GDM1 (cell line): Measurements from ENCODE around the gene COG4.
"Not testable (repeated sequence)": the region's sequence is repeated elsewhere in the genome, so short reads cannot be mapped to it uniquely, and the experiment has no call there.

ENCODE experiments used
- DNase-seq: peaks from one replicate; lab custom pipeline; 2025; lab: John Stamatoyannopoulos, UW

Gene COG4

DNA sequence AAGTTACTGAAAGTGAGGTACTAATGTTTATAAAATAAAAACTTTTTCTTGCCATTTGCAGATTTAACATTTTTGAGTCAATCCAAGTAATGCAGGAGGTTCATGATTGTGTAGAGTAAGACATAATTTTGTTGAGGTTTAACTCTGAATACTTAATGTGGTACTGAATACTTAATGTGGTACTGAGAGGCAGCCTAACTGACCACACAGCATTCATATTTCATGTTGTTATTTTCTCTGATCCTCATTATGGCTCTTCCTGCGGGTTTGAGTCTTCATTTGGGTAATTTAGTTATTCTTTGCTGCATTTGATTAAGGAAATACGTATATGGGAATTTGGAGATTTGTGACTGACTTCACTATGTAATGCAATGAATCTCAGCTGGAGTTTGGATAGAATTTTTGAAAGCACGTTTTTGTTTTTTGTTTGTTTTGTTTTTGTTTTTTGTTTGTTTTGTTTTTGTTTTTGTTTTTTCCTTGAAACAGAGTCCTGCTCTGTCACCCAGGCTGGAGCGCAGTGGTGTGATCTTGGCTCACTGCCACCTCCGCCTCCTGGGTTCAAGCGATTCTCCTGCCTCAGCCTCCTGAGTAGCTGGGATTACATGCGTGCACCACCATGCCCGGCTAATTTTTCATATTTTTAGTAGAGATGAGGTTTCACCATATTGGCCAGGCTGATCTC is 4.1 kb upstream of the COG4 start:
- DNase-seq = no peak

DNA sequence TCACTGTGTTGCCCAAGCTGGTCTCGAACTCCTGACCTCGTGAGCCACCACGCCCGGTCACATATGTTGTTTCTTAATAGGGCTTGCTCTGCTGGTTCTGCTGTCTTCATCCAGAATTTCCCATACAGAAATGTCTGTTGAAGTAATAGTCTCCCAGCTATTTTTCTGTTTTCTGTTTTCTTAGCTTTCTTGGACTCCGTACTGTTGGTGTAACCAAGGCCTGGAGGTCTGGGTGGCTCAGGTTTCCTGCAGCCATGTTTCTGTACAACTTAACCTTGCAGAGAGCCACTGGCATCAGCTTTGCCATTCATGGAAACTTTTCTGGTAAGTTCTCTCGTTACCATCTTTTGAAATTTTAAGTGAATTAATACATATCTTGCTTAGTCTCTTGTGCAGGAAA is 3.0 kb upstream of the COG4 start:
- no peak for DNase-seq

DNA sequence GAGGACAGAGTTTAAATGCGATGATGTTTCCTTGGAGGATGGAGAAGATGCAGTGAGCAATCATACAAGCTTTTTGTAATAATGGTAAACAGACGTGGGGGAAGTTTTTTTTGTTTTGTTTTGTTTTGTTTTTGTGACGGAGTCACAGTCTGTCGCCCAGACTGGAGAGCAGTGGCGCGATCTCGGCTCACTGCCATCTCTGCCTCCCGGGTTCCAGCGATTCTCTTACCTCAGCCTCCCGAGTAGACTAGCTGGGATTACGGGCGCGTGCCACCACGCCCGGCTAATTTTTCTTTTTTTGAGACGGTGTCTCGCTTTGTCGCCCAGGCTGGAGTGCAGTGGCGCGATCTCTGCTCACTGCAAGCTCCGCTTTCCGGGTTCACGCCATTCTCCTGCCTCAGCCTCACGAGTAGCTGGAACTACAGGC is 1.1 kb upstream of the COG4 start:
- DNase-seq = not testable (repeated sequence)

DNA sequence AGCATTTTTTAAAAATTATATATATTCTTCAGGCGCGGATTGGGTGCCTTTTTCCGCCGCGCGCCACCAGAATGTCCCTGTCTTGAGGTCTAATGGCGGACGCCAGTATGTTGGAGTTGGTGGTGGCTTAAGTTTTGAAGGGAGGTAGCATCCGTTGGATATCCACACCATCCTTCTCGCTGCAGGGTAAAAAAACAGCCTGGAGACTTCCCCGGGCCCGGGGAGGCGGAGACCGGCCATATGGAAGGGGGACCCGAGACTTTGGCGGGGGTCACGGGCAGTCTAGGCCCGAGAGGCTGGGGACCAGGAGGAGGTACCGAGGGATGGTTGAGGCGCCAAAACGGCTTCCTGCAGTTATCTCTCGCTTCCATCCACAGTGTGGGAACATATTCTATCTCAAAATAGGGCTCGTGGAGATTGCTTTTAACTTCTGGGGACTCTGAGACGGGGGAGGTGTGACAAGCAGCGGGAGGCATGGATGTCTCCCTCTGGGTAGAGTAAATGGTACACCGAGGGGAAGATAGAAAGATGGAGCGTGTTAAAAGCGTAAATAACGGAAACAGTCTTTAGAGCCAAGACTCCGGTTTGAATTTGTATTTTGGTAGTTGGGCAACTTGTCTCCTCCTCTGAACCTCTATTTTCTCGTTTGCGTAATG is 517 bp upstream of the COG4 start, which contains the start of gene SF3B3:
TSS of gene SF3B3 (plus strand) at position 74 of the 656 bp plus-strand sequence. CDS start 2,841 bp downstream, outside the sequence.
- peak; percentile 34 for DNase-seq

DNA sequence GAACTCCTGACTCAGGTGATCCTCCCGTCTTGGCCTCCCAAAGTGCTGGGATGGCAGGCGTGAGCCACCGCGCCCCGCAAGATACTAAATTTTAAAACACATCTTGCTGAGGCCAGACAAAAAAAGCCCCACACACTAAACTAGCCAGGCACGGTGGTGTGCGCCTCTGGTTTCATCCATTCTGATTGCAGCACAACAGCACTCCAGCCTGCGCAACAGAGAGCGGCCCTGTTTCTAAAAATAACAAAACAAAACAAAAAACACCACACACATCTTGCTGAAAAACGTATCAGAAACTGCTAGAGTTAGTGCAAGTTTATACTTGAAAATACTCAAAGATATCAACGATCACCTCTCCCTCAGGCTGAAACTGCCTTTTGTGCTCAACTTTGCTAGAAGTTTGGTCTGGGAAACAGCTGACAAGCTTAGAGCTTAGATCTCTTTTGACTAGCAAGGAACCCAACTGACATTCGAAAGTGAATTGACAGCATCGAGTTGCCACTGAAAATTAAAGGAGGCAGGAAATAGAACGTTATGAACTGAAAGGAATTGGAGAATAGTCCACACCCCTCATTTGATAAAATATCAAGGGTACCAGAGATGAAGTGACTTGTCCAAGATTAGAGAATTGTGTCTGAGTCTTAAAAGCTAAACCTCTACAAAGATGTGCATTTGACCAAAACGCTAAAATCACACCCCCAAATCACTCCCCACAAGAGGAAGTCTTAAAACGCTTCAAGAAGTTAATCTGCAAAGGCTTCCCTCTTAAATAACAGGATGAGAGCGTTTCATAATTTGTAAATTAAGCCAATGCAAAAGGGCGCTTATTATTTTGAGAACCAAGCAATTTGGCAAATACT is 908 bp downstream of the COG4 start:
- DNase-seq = no peak

DNA sequence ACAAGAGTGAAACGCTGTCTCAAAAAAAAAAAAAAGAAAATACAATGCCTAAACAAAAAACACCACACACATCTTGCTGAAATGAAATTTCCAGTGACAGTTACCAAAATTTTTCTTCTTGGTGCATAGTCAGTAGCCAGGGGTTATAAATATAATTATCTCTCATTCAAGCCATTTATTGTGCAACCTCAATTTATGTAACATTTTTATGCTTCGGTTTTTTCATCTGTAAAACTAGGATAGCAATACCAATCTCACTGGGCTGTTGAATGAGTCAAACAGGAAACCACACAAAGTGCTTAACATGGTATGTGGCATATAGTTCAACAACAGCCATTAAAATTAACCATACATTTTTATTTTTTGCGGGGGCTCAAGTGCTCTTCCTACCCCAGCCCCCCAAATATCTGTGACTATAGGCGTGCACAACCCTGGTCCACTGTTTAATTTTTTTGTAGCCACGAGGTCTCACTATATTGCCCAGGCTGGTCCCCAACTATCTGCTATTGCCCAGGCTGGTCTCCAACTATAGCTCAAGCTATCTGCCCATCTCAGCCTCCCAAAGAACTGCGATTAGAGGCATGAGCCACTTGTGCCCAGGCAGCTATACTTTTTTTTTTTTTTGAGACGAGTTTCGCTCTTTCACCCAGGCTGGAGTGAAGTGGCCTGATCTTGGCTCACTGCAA is 2.6 kb downstream of the COG4 start:
- no peak for DNase-seq

DNA sequence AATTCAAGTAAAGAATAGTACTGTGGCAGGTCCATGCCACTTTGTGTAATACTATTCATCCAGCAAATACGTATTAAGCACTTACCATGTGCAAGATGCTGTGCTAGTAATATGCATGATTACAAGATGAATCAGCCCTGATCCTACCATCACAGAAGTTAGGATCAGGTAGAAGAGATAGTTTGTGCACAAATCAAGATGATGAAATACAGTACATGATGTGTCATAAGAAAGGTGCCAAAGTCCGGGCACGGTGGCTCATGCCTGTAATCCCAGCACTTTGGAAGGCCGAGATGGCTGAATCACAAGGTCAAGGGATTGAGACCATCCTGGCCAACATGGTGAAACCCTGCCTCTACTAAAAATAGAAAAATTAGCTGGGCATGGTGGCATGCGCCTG is 10.9 kb downstream of the COG4 start:
- DNase-seq = no peak

DNA sequence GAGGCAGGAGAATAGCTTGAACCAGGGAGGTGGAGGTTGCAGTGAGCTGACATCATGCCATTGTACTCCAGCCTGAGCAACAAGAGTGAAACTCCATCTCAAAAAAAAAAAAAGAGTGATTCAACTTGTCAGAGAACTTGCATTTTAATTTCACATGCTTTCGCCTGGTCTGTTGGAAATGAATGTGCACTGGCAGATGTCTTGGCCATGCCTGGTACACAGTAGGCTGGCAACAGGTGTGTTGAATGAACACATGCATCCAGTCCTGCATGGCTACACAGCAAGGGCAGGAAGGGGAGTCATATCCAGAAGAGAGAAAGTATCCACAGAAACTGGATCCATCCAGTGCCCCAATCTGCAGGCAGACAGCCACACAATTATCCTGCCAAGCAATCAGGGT is 11.5 kb downstream of the COG4 start:
- DNase-seq = no peak

DNA sequence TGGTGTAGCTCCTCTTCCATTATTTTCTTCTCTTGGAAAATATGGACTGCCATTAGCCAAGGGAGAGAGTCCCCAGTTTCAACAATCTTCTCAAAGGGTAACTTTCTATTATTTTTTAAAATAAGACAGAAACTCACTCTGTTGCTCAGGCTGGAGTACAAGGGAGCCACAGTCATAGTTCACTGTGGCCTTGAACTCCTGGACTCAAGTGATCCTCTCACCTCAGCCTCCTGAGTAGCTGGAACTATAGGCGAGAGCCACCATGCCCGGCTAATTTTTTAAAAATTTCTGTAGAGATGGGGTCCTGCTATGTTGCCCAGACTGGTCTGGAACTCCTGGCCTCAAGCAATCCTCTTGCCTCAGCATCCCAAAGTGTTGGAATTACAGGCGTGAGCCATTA is 13.1 kb downstream of the COG4 start:
- DNase-seq = no peak

DNA sequence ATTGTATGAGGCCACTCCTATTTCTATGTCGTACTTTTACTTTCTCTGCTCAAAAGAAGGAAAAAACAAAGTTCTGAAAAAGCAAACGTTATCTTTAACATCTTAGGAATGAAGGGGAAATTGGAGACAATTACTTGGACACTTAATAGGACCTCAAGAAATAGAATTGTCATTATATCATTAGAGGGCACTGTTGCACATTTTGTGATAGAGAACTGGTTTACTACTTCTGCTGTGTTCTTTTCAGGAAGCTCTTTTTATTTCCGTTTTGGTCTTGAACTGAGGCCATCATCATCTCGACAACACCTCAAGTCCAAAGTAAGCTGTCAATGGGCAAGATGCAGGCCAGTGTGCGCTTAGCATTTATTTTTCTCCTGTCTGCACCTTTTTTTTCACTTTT is 14.6 kb downstream of the COG4 start:
- no peak for DNase-seq

DNA sequence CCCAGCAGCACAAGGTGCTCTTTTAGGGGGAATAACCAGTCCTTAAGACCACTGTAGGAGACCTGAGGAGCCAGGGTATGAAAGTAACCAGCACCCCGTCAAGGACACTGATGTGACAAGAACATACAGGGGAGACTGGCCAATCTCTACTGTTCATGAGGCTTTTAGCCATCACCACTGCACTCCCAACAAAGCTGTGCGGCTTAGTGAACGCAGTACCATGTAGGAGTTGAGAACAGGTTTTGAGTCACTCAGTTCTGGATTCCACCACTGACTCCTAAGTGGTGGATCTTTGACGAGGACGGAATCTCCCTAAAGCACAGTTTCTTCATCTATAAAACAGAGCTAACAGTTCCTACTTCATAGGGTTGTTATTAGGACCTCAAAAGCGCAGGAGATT is 26.8 kb downstream of the COG4 start:
- no peak for DNase-seq

DNA sequence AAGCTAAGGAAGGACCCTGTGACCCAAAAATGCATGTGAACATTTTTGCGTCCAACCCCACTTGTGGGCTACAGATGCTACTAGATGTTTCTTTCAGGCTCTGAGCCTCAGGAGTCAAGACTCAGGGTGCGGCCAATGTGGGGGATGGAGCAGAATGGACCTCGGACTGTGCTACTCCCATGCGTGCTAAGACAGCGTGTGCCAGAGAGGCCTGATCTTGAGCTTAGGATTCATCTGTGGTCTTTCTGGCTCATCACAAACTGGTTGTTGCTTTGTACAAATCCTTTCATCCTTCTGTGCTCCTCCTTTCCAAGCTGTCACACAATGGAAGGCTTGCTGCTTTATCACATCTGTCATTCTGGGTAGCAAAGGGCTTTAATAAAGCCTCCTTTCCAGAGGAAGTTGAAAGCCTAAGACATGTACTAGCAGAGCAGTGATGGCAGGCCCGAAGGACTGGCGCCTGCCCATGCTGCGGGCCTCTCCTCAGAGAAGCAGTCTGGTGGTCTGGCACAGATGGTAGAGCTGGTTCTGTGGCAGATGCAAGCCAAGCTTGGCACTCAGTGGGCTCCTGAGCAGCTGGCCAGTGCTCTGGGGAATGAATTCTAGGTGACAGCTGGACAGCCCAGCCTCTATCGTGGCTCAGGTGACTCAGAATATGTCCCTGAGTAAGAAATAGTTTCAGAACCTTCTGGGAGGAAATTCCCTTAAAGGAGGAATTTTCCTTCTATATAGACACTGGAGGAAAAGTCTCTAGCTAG is 27.8 kb downstream of the COG4 start:
- DNase-seq = no peak

DNA sequence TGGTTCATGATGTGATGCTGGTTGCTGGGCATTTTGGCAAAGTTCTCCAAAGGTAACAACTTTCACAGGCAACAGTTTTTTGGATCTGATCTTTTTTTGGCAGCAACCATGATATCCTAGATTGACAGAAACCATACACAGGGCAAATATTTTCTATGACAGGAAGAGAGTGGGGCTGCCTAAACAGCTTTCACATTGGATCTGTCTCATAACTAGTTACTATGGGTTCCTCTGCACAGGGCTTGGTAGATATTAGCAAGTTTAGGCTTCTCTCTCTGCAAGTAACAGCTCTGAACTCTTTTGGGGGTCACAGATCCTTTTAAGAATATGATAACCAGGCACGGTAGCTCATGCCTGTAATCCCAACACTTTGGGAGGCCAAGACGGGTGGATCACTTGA is 28.6 kb downstream of the COG4 start:
- DNase-seq = no peak

DNA sequence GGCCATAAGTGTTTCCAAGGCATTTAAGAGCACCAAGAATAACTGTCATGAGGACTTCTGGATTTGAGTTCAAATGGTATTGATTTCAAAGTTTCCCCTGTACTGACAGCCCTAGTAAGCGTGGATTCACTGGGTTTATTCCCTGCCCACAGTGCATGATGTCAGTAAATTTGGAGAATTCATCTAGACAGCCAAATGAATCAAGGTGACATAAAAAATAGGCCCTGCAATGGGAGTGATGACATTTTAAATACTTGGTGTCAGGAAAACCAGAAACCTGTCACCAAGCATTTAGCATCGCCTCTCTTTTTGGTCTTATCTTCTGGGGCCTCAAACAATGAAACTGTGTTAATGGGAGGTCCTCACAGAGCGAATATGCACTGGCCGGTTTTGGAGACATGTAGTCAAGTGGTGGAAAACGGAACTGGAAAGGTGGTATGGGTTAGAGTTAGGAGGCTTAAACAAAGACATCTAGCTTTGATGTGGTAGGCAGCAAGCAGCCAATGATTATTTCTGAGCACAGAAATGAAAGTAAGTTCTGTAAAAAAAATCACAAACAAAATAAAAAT is 29.1 kb downstream of the COG4 start:
- DNase-seq = no peak

DNA sequence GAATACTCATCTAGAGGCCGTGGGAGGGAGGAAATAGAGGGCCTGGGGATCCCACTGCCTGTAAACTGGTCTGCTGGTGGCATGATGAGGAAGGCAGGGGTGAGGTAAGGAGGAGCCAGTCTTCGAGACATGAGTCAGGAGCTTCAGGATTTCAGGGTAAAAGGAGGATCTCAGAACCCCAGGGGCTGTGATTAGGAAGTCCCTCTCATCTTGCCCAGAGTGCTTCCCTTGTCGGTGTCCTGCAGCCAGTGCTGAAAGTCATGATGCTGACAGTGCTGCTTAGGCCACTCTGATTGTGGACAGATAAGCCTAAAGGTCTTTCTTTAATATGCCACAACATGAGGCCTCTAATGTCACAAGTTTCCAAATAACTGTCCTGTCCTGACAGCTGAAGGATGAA is 29.6 kb downstream of the COG4 start:
- no peak for DNase-seq

DNA sequence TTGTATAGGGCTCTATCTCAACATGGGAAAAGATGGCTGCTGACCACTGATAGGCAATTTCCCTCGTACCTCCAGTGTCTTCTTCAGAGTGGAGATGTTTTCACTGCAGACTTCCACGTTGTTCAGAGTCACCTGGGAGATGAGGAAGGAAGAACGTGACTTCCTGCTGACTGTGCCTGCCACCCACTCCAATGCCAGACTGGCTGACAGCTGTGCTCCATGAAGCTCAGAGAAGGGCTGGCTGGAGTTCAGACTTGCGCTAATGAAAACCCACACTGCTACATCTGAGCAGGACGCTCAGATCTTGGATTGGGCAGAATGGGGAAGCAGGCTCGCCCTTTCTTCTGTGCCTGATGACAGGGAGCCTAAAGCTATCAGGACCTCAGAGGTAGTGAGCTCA is 33.1 kb downstream of the COG4 start:
- peak; percentile 14 for DNase-seq

DNA sequence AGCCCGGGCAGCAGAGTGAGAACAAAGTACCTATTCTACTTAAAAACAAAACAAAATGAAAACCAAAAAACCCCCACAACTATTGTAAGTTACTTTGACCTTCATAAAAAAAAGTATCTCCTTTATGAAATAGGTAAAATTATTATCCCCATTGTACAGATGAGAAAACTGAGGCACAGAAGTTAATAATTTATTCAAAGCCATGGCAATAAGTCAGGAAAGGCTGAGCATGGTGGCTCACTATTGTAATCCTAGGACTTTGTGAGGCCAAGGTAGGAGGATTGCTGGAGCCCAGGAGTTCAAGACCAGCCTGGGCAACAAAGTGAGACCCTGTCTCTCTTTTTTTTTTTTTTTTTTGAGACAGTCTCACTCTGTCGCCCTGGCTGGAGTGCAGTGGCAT is 38.5 kb downstream of the COG4 start:
- DNase-seq = no peak

DNA sequence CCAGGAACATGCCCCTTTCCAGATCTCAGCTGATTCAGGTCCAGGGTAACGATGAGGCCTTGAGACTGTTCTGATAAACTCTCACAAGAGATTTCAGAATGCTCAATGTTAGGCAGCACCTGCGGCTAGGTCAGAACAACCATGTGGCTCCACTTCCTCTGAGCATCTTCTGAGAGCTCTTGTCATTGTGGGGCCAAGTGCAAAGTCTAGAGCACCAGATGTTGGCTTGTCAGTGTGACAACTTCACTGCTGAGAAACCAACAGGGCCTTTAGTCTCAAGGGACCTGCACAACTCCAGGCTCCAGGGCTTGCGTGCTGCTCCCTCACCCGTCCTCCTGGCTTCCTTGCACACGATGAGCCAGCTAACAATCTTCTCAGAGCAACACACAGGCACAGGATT is 39.9 kb downstream of the COG4 start:
- DNase-seq = no peak

DNA sequence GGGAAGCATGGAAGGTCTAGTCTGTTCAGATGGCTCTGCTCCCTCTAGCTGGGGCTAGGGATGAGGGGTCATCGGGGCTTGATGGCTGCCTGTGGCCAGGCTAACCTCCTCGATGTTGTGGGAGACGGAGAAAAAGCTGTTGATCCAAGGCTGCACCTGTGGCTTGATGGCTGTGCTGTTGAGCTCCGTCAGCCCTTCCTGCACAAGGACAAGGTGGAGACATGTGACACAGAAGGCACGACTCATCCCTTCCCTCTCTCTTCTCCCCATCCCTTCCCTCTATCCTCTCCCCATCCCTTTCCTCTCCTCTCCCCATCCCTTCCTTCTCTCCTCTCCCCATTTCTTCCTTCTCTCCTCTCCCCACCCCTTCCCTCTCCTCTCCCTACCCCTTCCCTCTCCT is 40.7 kb downstream of the COG4 start:
- DNase-seq = no peak

DNA sequence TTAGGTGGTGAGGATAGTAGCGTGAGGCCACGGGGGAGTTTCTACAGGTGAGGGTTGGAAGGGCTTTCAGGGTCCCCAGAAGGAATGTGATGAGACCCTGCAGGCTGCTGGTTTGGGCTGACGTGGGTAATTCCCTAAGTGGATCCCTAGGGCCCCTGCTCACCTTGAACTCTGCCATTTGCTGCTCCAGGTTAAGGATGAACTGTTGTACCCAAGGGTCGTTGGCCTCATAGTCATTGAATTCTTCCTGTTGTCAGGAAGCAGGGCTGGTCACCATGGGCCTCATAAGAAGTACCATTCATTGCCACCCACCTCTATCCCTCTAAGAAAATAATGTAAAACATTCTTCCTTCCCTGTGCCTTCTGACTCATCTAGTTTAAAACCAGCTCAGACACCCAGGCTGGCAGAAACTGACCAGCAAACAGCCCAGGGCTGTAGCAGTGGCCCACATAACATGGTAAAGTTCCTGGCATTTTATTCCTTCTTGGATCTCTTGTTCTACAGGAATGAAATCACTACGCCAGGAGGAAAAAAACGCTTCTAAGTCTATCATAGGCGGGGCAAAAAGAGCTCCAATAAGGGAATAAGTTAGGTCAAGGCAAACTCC is 41.3 kb downstream of the COG4 start:
- no peak for DNase-seq
